Activated naive CD8-positive, alpha-beta T cell treated with anti-CD3 and anti-CD28 coated beads, Interleukin-2, amount 50 U/mL, for 24 hours (primary cell): Measurements from ENCODE around the gene PSMB1.
A peak's percentile ranks its signal among the peaks of the same experiment; 100 is the strongest.
"Not testable (repeated sequence)": the region's sequence is repeated elsewhere in the genome, so short reads cannot be mapped to it uniquely, and the experiment has no call there.

Experiments used
- ATAC-seq: fragments of 150-1000 bp; cut with Tn5 transposase; one replicate; pipeline ENCODE4 v1.10.0; 2021
- DNase-seq: peaks from one replicate; pipeline ENCODE4 v3.0.0; 2021
- H3K27ac Mint-ChIP-seq: one replicate; pipeline ENCODE4 v1.8.0; 2021; ENCODE audit warnings: mild to moderate bottlenecking, mixed read lengths
- H3K27me3 Mint-ChIP-seq: one replicate; pipeline ENCODE4 v1.8.0; 2021; ENCODE audit warnings: mixed read lengths
- H3K36me3 Mint-ChIP-seq: one replicate; pipeline ENCODE4 v1.8.0; 2021; ENCODE audit warnings: low read depth, mixed read lengths
- H3K4me1 Mint-ChIP-seq: one replicate; pipeline ENCODE4 v1.8.0; 2021; ENCODE audit warnings: mixed read lengths
- H3K4me3 Mint-ChIP-seq: one replicate; pipeline ENCODE4 v1.8.0; 2021; ENCODE audit warnings: mild to moderate bottlenecking, moderate library complexity, mixed read lengths
- H3K9me3 Mint-ChIP-seq: one replicate; pipeline ENCODE4 v1.8.0; 2021; ENCODE audit warnings: mixed read lengths

Gene PSMB1

DNA sequence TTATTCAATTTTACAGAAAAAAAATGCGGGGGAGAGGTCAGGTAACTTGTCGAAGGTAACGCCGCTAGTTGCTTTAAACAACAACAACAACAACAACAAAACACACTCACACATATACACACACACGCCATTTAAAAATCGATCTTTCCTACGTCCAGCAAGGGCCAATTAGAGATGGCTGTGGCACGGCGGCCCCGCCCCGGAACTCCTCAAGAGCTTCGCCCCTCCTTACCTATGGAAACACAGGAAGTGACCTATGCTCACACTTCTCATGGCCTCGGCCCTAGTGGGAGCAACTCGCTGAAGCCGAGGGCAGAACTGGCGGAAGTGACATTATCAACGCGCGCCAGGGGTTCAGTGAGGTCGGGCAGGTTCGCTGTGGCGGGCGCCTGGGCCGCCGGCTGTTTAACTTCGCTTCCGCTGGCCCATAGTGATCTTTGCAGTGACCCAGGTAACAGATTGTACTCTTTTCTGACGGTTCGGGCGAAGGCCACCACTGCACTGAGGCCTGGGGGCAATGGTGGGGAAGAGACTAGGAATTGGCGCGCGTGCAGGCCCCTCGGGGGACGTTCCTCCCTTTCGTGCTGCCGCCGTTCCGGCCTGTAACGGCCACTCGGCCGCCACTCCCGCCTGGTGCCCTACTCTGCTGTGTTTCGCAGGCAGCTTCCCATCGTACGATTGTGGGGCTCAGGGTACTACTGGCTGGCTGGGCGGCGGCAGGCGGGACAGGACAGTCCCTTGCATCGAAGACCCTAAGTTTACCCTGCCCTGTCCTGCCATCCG, 1.1 kb upstream of the PSMB1 start, which contains the start of gene TBP:
TSS of gene TBP (plus strand) at position 357 of the 783 bp plus-strand sequence. CDS start 2,661 bp downstream, outside the sequence.
- Mint-ChIP-seq H3K9me3 (no peaks in the 10 kb centered on the region), H3K4me3 (no peak within 1 kb of the TSS), H3K27ac (no peak within 1 kb of the TSS), H3K27me3 (no peaks in the 10 kb centered on the region), H3K4me1 (peaks cover 40% of the 10 kb centered on the region), H3K36me3 (peaks cover 24% of the 10 kb centered on the region)
- peak; percentile 98 for ATAC-seq
- DNase-seq, result peak; percentile 96

DNA sequence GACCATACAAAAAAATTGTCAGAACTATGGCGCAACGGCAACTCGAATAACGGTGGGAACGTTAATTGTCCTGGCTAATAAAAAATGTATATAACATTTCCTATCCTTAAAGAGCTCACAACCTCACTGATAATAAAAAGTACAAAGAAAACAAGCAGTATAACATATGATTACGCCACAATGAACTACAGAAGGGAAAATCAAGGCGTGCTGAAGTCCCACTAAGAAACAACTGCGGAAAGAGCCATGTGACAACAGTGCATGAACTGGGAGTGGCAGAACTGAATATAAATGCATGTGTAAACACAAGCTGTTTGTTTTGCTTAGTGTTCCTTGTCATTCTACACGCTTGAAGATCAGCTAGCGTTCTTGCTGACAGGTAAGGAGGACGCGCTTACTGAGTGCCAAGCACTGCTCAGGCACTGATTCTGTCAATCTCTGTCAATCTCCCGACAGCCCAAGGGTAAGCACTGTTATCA, 466 bp upstream of the PSMB1 start:
- H3K9me3 Mint-ChIP-seq, result no peaks in the 10 kb centered on the region
- DNase-seq, result peak; percentile 38
- no peak overlapping the region for H3K27ac Mint-ChIP-seq
- H3K36me3 Mint-ChIP-seq, result peaks cover 26% of the 10 kb centered on the region
- H3K4me1 Mint-ChIP-seq, result peaks cover 42% of the 10 kb centered on the region
- no peak overlapping the region for H3K4me3 Mint-ChIP-seq
- no peaks in the 10 kb centered on the region for H3K27me3 Mint-ChIP-seq
- peak; percentile 41 for ATAC-seq

DNA sequence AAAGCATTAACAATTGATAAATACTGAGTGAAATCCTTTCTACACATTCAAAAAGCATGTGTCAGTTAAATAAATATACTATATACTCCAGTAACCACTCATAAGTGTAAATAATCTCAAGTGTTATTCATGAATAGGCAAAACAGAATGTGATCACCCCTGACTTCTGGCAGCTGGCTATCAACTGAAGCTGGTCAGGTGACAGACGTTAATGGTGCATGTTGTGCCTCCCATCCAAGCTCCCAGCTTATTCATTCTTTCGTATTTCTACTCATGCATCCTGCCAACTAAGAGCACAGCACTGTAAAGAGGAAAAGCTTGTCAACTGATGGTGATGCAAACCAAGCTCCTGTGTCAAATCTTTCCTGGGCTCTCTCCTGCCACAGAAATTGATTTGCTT, 7.7 kb downstream of the PSMB1 start:
- ATAC-seq (no peak), DNase-seq (no peak)
- Mint-ChIP-seq H3K27ac (no peak overlapping the region), H3K36me3 (peaks cover 64% of the 10 kb centered on the region), H3K4me1 (peaks cover 43% of the 10 kb centered on the region), H3K4me3 (no peak overlapping the region), H3K9me3 (no peaks in the 10 kb centered on the region), H3K27me3 (no peaks in the 10 kb centered on the region)

DNA sequence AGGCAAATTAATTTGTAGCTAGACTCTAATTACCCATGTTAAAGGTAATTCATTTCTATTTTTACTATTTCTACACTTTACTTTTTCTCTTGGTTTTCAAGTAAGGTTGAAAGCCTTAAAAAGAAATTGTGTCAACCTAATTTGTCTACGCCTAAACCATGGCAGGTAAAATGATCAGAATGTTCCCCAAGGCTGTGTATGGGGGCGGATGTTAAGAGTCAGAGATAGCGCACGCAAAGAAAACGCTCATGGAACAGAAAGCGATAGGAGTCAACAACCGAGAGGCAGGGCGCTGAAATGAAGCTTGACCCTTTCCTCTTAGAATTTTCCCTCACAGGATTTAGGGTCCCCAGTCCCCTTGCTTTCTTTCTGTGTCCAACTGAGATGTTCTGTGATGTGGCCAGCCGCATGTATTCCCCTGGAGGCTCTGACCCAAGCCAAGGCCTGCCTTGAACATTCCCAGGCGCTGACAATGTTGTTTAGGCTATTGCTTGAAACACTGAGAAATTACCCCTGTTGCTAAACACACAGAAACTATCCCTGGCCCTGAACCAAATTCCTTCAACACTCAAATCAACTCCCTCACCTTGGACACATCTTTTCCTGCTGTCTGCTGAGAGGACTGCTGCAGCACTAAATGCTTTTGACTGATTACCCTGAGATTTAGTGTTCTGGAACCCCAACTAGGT, 10.9 kb downstream of the PSMB1 start:
- H3K27me3 Mint-ChIP-seq, result no peaks in the 10 kb centered on the region
- ATAC-seq, result no peak
- peaks cover 66% of the 10 kb centered on the region for H3K36me3 Mint-ChIP-seq
- H3K4me1 Mint-ChIP-seq, result peaks cover 15% of the 10 kb centered on the region
- H3K4me3 Mint-ChIP-seq, result no peak overlapping the region
- no peak for DNase-seq
- H3K9me3 Mint-ChIP-seq, result no peaks in the 10 kb centered on the region
- no peak overlapping the region for H3K27ac Mint-ChIP-seq

DNA sequence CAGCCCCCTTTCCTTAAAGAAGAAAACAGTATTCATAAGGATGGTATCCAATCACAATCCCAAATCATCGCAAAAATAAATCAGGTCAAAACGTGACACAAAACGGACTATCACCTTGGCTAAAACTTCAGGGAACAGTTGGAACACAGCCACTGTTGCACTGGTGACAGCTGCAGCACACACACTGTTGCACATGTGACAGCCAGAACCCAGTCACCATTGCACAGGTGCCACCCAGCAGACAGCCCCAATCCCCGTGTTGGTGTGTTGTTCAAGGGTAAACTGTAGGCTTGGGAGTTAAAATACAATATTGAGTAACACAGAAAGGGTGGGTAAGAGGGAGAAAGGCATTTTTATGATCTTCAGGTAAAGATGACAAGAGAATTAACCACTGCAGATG, 15.8 kb downstream of the PSMB1 start:
- H3K27me3 Mint-ChIP-seq, result no peaks in the 10 kb centered on the region
- H3K9me3 Mint-ChIP-seq, result no peaks in the 10 kb centered on the region
- peak overlapping the region; percentile 37 for H3K27ac Mint-ChIP-seq
- peaks cover 69% of the 10 kb centered on the region for H3K36me3 Mint-ChIP-seq
- ATAC-seq (no peak), DNase-seq (no peak)
- peaks cover 8% of the 10 kb centered on the region for H3K4me1 Mint-ChIP-seq
- no peak overlapping the region for H3K4me3 Mint-ChIP-seq

DNA sequence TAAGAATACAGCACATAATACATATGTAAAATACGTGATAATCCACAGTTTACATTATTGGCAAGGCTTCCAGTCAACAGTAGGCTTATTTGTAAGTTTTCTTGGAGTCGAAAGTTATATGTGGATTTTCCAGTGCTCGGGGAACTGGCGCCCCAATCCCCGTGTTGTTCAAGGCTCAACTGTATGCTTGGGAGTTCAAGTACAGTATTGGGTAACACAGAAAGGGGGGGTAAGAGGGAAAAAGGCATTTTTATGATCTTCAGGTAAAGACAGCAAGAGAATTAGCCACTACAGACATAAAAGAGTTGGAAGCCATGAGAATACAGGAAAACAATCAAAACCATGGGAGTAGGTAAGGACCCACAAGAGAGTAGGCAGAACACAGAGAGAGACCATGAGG, 16.4 kb downstream of the PSMB1 start:
- H3K4me3 Mint-ChIP-seq, result no peak overlapping the region
- DNase-seq (no peak), ATAC-seq (no peak)
- no peak overlapping the region for H3K27ac Mint-ChIP-seq
- H3K9me3 Mint-ChIP-seq, result no peaks in the 10 kb centered on the region
- H3K4me1 Mint-ChIP-seq, result peaks cover 7% of the 10 kb centered on the region
- H3K27me3 Mint-ChIP-seq, result no peaks in the 10 kb centered on the region
- H3K36me3 Mint-ChIP-seq, result peaks cover 64% of the 10 kb centered on the region

DNA sequence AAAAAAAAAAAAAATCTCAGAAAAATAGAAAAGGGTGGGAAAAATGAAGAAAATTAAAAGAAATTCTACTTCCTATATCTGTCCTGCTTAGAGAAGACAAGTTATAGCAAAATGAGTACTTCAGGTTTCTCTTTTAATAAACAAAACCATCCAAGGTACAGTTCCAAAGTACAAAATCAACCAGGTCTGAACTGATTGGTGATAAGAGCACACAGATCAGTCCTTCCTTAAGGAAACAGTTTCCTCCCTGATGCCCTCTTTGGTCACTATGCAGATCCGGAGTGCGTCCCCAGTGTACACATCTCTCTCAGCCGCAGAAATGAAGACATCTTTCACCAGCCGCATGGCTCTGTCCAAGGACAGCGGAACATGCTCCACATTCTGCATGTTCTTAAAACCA, 18.1 kb downstream of the PSMB1 start:
- Mint-ChIP-seq H3K4me1 (peaks cover 7% of the 10 kb centered on the region), H3K36me3 (peaks cover 52% of the 10 kb centered on the region), H3K27me3 (no peaks in the 10 kb centered on the region), H3K9me3 (no peaks in the 10 kb centered on the region), H3K4me3 (no peak overlapping the region), H3K27ac (no peak overlapping the region)
- ATAC-seq, result no peak
- no peak for DNase-seq

DNA sequence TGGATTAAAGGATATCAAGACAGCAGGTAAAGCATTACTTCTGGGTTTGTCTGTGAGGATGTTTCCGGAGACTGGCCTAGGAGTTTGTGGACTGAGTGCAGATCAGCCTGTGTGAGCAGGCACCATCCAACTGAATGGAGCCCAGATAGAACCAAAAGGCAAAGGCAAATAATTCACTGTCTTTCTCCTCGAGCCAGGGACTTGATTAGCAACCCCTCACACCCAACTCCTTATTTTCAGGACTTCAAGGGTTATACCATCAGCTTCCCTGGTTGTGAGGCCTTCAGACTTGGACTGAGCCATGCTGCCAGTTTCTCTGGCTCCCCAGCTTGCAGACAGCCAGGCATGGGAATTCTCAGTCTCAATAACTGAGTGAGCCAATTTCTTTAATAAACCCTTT, 19.3 kb downstream of the PSMB1 start:
- H3K4me3 Mint-ChIP-seq, result no peak overlapping the region
- H3K4me1 Mint-ChIP-seq, result peaks cover 10% of the 10 kb centered on the region
- H3K36me3 Mint-ChIP-seq, result peaks cover 44% of the 10 kb centered on the region
- no peak overlapping the region for H3K27ac Mint-ChIP-seq
- DNase-seq (no peak), ATAC-seq (no peak)
- no peaks in the 10 kb centered on the region for H3K27me3 Mint-ChIP-seq
- no peaks in the 10 kb centered on the region for H3K9me3 Mint-ChIP-seq

DNA sequence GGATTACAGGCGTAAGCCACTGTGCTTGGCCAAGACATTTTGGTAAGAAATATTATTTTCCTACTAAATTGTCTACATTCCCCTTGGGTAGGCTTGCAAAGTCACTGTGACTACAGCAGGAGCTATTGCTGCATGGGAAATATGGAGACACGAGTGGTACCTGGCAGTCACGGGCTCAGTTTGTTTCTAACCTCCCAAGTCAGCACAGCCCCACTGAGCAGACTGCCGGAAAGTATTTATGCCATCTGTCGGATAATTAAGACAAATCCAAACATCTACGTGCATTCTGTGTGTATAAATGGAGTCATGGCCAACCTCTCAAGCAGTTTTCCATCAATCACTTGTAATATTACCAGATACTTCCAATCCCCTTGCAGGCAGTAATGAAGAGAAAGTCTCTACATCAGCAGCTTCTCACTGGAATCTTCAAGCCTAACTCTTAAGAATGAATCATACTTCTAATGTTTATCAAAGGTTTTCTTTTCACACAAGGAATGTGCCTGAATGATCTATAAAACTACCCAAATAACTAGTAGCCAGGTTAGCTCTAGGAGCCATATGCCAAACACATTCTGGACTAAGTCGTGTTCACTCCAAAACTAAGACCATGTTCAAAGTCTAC, 20.1 kb downstream of the PSMB1 start:
- H3K27me3 Mint-ChIP-seq, result no peaks in the 10 kb centered on the region
- H3K9me3 Mint-ChIP-seq, result no peaks in the 10 kb centered on the region
- H3K4me1 Mint-ChIP-seq, result peaks cover 12% of the 10 kb centered on the region
- no peak overlapping the region for H3K4me3 Mint-ChIP-seq
- peak overlapping the region; percentile 10 for H3K27ac Mint-ChIP-seq
- ATAC-seq, result no peak
- peaks cover 40% of the 10 kb centered on the region for H3K36me3 Mint-ChIP-seq
- no peak for DNase-seq

DNA sequence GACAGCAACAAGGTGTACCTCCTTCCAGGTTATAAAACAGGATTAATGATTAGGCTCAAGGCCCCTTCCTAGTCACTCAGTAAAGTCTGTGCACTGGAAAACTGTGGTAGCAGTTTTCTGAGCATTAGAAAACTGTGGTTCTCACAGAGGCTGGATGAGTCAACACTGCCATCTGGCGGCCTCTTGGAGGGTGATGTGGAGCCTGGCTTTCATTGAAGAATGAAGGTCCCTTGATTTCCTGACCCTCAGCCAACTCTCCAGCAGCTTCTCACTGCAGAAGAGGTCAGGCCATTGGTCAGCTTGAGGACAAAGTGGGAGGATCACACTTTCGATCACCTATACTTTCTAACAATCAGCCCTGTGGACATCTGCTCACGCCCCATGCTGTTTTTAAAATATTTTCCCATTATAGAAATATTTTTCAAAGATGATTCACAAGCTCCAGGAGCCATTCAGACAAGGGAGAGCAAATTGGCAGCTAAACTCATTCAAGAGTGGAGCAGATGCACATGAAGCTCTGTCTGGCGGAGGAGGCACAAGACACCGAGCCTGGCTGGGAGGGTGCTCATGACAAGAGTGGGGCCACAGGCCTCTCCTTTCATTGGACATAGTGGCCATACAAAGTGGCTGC, 23.2 kb downstream of the PSMB1 start:
- ATAC-seq, result peak; percentile 80
- Mint-ChIP-seq H3K4me1 (peaks cover 12% of the 10 kb centered on the region), H3K36me3 (peaks cover 12% of the 10 kb centered on the region), H3K4me3 (no peak overlapping the region), H3K9me3 (no peaks in the 10 kb centered on the region), H3K27ac (peak overlapping the region; percentile 41), H3K27me3 (no peaks in the 10 kb centered on the region)
- peak; percentile 70 for DNase-seq

DNA sequence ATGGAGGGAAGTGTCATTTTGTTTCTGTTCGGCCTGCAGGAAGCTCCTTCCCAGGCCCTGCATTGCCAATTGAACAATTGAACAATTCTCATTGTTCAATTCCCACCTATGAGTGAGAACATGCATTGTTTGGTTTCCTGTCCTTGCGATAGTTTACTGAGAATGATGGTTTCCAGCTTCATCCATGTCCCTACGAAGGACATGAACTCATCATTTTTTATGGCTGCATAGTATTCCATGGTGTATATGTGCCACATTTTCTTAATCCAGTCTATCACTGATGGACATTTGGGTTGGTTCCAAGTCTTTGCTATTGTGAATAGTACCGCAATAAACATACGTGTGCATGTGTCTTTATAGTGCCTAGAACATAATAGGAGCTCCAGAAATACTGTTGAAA, 25.1 kb downstream of the PSMB1 start:
- not testable (repeated sequence) for H3K36me3 Mint-ChIP-seq, H3K27ac Mint-ChIP-seq, H3K27me3 Mint-ChIP-seq, H3K9me3 Mint-ChIP-seq, DNase-seq, ATAC-seq, H3K4me3 Mint-ChIP-seq
- H3K4me1 Mint-ChIP-seq, result peaks cover 12% of the 10 kb centered on the region

DNA sequence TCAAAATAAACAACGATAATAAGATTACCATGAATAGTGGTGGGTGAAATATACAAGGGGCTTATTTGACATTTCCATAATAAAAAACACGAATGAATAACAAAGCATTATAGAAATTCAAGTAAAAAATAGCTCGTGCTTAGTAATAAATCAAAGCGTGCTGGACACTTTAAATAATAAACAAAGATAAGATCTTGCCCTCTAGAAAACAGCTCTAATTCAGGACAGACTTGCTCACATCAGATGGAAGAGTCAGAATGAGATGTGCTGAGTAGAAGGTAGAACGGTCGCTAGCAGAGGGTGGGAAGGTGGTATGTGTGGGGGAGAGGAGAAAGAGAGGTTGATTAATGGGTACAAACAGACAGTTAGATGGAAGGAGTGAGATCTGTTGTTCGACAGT, 27.3 kb downstream of the PSMB1 start:
- Mint-ChIP-seq H3K27me3 (peaks cover 3% of the 10 kb centered on the region), H3K4me1 (peaks cover 6% of the 10 kb centered on the region), H3K36me3 (no peaks in the 10 kb centered on the region), H3K9me3 (no peaks in the 10 kb centered on the region), H3K4me3 (no peak overlapping the region), H3K27ac (no peak overlapping the region)
- ATAC-seq, result no peak
- no peak for DNase-seq

DNA sequence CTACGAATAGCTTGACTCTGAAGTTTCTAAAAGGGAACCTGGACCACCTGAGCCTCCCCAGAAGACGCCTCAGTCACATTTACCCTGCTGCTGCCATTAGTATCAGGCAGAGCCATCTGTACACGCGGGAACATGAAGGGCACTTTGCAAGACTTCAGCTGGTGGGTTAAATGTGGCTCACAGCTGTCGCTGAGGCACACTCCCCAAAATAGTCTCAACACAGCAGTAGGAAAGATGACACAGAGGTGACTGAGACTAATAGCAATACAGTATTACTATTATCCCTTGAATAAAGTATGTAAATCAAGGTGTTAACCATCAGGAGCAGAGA, 29.0 kb downstream of the PSMB1 start:
- Mint-ChIP-seq H3K27ac (no peak overlapping the region), H3K4me3 (no peak overlapping the region), H3K27me3 (peaks cover 12% of the 10 kb centered on the region), H3K36me3 (no peaks in the 10 kb centered on the region), H3K4me1 (peaks cover 2% of the 10 kb centered on the region), H3K9me3 (no peaks in the 10 kb centered on the region)
- ATAC-seq (no peak), DNase-seq (no peak)

DNA sequence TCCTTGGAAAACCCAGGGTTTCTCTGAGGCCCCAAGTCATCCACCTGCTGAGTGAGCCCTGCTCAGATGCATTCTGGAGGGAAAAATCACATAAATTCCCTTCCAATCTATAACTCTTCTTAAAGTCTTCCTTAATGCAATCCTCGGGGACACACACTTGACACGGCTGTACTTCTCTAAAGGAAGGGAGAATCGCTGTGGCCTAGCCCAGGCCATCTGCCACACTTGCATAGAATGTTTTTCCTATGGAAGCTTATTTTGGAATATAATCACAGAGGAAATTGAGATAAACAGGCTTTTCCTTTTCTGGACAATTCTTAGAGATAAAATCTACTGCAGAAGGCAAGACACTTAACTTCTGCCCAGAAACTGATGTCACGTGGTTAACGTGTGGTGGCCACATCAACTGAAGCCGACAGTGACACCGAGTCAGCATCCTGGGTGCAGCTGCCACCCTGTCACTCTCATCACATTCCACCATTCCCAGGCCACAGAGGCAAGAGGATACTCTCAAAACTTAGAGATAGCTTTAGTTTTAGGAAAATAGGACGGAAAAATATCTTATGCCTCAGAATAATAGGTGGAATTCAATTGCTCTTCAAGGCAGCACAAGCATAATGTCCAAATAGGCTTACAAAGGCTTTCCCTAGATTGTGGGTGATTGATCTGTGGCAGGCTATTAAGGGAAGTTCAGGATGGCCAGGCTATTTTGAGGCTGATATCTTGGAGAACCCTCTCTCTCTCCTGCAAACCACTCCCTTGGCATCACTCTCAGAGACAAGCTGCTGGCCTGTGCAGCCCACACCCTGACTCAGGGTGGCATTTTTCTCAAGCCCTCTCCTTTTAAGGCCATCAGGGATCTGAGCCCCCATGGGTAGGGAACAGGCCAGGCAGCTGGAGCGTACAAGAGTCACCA, 29.6 kb downstream of the PSMB1 start:
- H3K4me1 Mint-ChIP-seq, result no peaks in the 10 kb centered on the region
- ATAC-seq (no peak), DNase-seq (peak; percentile 12)
- H3K9me3 Mint-ChIP-seq, result no peaks in the 10 kb centered on the region
- H3K36me3 Mint-ChIP-seq, result no peaks in the 10 kb centered on the region
- H3K27ac Mint-ChIP-seq, result no peak overlapping the region
- no peak overlapping the region for H3K4me3 Mint-ChIP-seq
- peaks cover 12% of the 10 kb centered on the region for H3K27me3 Mint-ChIP-seq
